ENCODE data around the gene ITGA2B. TPM values are rescaled to one million over a fixed set of nuclear protein-coding genes. Genes with fewer than 3 reads are reported as not detected.
A peak's percentile ranks its signal among the peaks of the same experiment; 100 is the strongest.

ITGA2B gene
- total and polyA plus RNA-seq, 7 experiments from 2014 or later: 0.43 to 19.7 (median 0.67) TPM; not detected in 2

GRCh38 chr17:44384281-44384822 lies 5.1 kb downstream of the ITGA2B start:
- POLR2A ChIA-PET: interaction anchor here (1.0 kb wide), 1 partner anchor 900 kb away, joined by 3 read pairs; the partner anchor contains the start of gene DHX8
- Histone ChIP-seq H3K9me3 (ENCODE audit: control insufficient read depth in 2 of 3, low read length in 3 of 3) (no peaks in the 10 kb centered on the region), H3K36me3 (ENCODE audit: control insufficient read depth in 2 of 3, insufficient read depth in 3 of 3, low read length in 3 of 3) (no peaks in the 10 kb centered on the region), H3K4me1 (ENCODE audit: control insufficient read depth in 2 of 2, insufficient read depth in 2 of 2, low read length in 2 of 2) (peaks cover 4 to 7% of the 10 kb centered on the region in 2 donors), H3K4me3 (ENCODE audit: low read length) (no peak overlapping the region), H3K27me3 (ENCODE audit: control insufficient read depth in 2 of 2, insufficient read depth in 2 of 2, low read length in 2 of 2) (no peaks in the 10 kb centered on the region), H3K27ac (ENCODE audit: low read depth, low read length) (no peak overlapping the region)
- Mint-ChIP-seq H3K36me3 (peaks cover 0 to 3% (median 0%) of the 10 kb centered on the region in 5 donors), H3K4me1 (peaks cover 5 to 12% (median 7%) of the 10 kb centered on the region in 7 donors), H3K4me3 (peak overlapping the region in 9 of 10 donors; percentile 53 to 83 (median 71)), H3K27me3 (peaks cover 4 to 31% (median 10%) of the 10 kb centered on the region in 5 donors), H3K27ac (peak overlapping the region in 1 of 9 donors; percentile 23), H3K9me3 (peaks cover 0 to 3% (median 0%) of the 10 kb centered on the region in 11 donors)
- DNase-seq: no peak
- intact Hi-C loops (cut with micrococcal nuclease): loop anchor here in 1 of 2 donors (2.0 kb wide), 1 partner anchor 40 kb away; the partner anchor contains the start of gene GRN
- no peak for ATAC-seq
- CTCF ChIA-PET: no interaction called here

- no peak overlapping the region for H3K4me3 ChIP-seq (ENCODE audit: low read length)
- peaks cover 4 to 7% of the 10 kb centered on the region in 2 donors for H3K4me1 ChIP-seq (ENCODE audit: control insufficient read depth in 2 of 2, insufficient read depth in 2 of 2, low read length in 2 of 2)
- intact Hi-C loops (cut with micrococcal nuclease): loop anchor here in 1 of 2 donors (2.0 kb wide), 1 partner anchor 39 kb away; the partner anchor contains the start of gene GRN
- H3K36me3 ChIP-seq (ENCODE audit: control insufficient read depth in 2 of 3, insufficient read depth in 3 of 3, low read length in 3 of 3): no peaks in the 10 kb centered on the region
- H3K36me3 Mint-ChIP-seq: peaks cover 0 to 2% (median 0%) of the 10 kb centered on the region in 5 donors
- no peak overlapping the region for H3K27ac Mint-ChIP-seq
- no peaks in the 10 kb centered on the region for H3K27me3 ChIP-seq (ENCODE audit: control insufficient read depth in 2 of 2, insufficient read depth in 2 of 2, low read length in 2 of 2)
- peak overlapping the region in 1 of 10 donors; percentile 13 for H3K4me3 Mint-ChIP-seq
- ChIA-PET POLR2A (no interaction called here), CTCF (no interaction called here)
- H3K27ac ChIP-seq (ENCODE audit: low read depth, low read length): no peak overlapping the region
- ATAC-seq: no peak
- H3K4me1 Mint-ChIP-seq: peaks cover 5 to 12% (median 7%) of the 10 kb centered on the region in 7 donors
- peaks cover 0 to 3% (median 0%) of the 10 kb centered on the region in 11 donors for H3K9me3 Mint-ChIP-seq
- no peak for DNase-seq
- no peaks in the 10 kb centered on the region for H3K9me3 ChIP-seq (ENCODE audit: control insufficient read depth in 2 of 3, low read length in 3 of 3)
- H3K27me3 Mint-ChIP-seq: peaks cover 4 to 31% (median 5%) of the 10 kb centered on the region in 5 donors
Observed at GRCh38 chr17:44383861-44384260, 5.6 kb downstream of the ITGA2B start.

- ATAC-seq: no peak
- no peaks in the 10 kb centered on the region for H3K9me3 ChIP-seq (ENCODE audit: control insufficient read depth in 2 of 3, low read length in 3 of 3)
- Mint-ChIP-seq H3K9me3 (peaks cover 0 to 3% (median 0%) of the 10 kb centered on the region in 11 donors), H3K27me3 (peaks cover 4 to 31% (median 5%) of the 10 kb centered on the region in 5 donors), H3K4me1 (peaks cover 5 to 12% (median 7%) of the 10 kb centered on the region in 7 donors), H3K27ac (peak overlapping the region in 1 of 9 donors; percentile 23), H3K36me3 (peaks cover 0 to 1% (median 0%) of the 10 kb centered on the region in 5 donors), H3K4me3 (peak overlapping the region in 2 of 10 donors; percentile 9 to 17)
- peaks cover 4 to 7% of the 10 kb centered on the region in 2 donors for H3K4me1 ChIP-seq (ENCODE audit: control insufficient read depth in 2 of 2, insufficient read depth in 2 of 2, low read length in 2 of 2)
- no peak overlapping the region for H3K27ac ChIP-seq (ENCODE audit: low read depth, low read length)
- CTCF ChIA-PET: no interaction called here
- H3K4me3 ChIP-seq (ENCODE audit: low read length): no peak overlapping the region
- no peaks in the 10 kb centered on the region for H3K27me3 ChIP-seq (ENCODE audit: control insufficient read depth in 2 of 2, insufficient read depth in 2 of 2, low read length in 2 of 2)
- no peaks in the 10 kb centered on the region for H3K36me3 ChIP-seq (ENCODE audit: control insufficient read depth in 2 of 3, insufficient read depth in 3 of 3, low read length in 3 of 3)
- POLR2A ChIA-PET: no interaction called here
- DNase-seq: no peak
- intact Hi-C loops (cut with micrococcal nuclease): no loop called here
Observed at GRCh38 chr17:44383363-44383762, 6.1 kb downstream of the ITGA2B start.

- Mint-ChIP-seq H3K4me3 (no peak overlapping the region), H3K27me3 (peaks cover 4 to 30% (median 5%) of the 10 kb centered on the region in 5 donors), H3K9me3 (peaks cover 0 to 2% (median 0%) of the 10 kb centered on the region in 11 donors), H3K36me3 (peaks cover 0 to 1% (median 0%) of the 10 kb centered on the region in 5 donors), H3K4me1 (peaks cover 5 to 12% (median 7%) of the 10 kb centered on the region in 7 donors), H3K27ac (peak overlapping the region in 1 of 9 donors; percentile 23)
- no peak overlapping the region for H3K4me3 ChIP-seq (ENCODE audit: low read length)
- H3K36me3 ChIP-seq (ENCODE audit: control insufficient read depth in 2 of 3, insufficient read depth in 3 of 3, low read length in 3 of 3): no peaks in the 10 kb centered on the region
- ChIA-PET CTCF (no interaction called here), POLR2A (no interaction called here)
- intact Hi-C loops (cut with micrococcal nuclease): no loop called here
- no peak for ATAC-seq
- no peak for DNase-seq
- H3K9me3 ChIP-seq (ENCODE audit: control insufficient read depth in 2 of 3, low read length in 3 of 3): no peaks in the 10 kb centered on the region
- no peak overlapping the region for H3K27ac ChIP-seq (ENCODE audit: low read depth, low read length)
- H3K27me3 ChIP-seq (ENCODE audit: control insufficient read depth in 2 of 2, insufficient read depth in 2 of 2, low read length in 2 of 2): no peaks in the 10 kb centered on the region
- H3K4me1 ChIP-seq (ENCODE audit: control insufficient read depth in 2 of 2, insufficient read depth in 2 of 2, low read length in 2 of 2): peaks cover 4 to 7% of the 10 kb centered on the region in 2 donors
Observed at GRCh38 chr17:44382917-44383316, 6.5 kb downstream of the ITGA2B start.

DNA sequence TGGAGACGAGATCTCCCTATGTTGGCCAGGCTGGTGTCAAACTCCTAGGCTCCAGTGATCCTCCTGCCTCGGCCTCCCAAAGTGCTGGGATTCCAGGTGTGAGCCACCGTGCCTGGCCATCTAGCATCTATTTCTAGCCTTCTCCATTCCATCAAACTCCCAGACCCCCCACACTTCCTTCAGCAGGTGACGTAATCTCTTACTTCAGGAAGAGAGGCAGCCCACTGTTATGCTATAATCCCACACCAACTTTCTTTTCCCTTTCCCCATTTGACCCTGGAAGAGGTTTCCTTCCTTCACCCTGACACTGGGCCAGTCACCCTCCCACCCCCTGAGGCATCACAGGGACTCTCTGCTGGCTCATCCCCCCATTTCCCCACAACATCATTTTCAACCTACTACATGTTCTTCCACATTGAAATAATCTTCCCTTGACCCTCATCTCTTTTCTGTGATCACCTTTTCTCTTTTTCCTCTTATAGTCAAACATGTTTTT lies 7.6 kb downstream of the ITGA2B start:
- ATAC-seq (no peak), DNase-seq (no peak)
- intact Hi-C loops (cut with micrococcal nuclease): no loop called here
- POLR2A ChIA-PET: interaction anchor here (0.6 kb wide), 1 partner anchor 209 kb away, joined by 3 read pairs; no protein-coding TSS in a partner anchor
- Histone ChIP-seq H3K27me3 (ENCODE audit: control insufficient read depth in 2 of 2, insufficient read depth in 2 of 2, low read length in 2 of 2) (no peaks in the 10 kb centered on the region), H3K9me3 (ENCODE audit: control insufficient read depth in 2 of 3, low read length in 3 of 3) (no peaks in the 10 kb centered on the region), H3K4me3 (ENCODE audit: low read length) (no peak overlapping the region), H3K36me3 (ENCODE audit: control insufficient read depth in 2 of 3, insufficient read depth in 3 of 3, low read length in 3 of 3) (no peaks in the 10 kb centered on the region), H3K4me1 (ENCODE audit: control insufficient read depth in 2 of 2, insufficient read depth in 2 of 2, low read length in 2 of 2) (peaks cover 4 to 7% of the 10 kb centered on the region in 2 donors), H3K27ac (ENCODE audit: low read depth, low read length) (no peak overlapping the region)
- CTCF ChIA-PET: no interaction called here
- peaks cover 4 to 27% (median 5%) of the 10 kb centered on the region in 5 donors for H3K27me3 Mint-ChIP-seq
- H3K4me3 Mint-ChIP-seq: no peak overlapping the region
- H3K4me1 Mint-ChIP-seq: peaks cover 5 to 12% (median 7%) of the 10 kb centered on the region in 7 donors
- H3K9me3 Mint-ChIP-seq: no peaks in the 10 kb centered on the region
- no peaks in the 10 kb centered on the region for H3K36me3 Mint-ChIP-seq
- H3K27ac Mint-ChIP-seq: peak overlapping the region in 1 of 9 donors; percentile 2

- Histone ChIP-seq H3K4me1 (ENCODE audit: control insufficient read depth in 2 of 2, insufficient read depth in 2 of 2, low read length in 2 of 2) (peaks cover 2% of the 10 kb centered on the region in 2 donors), H3K27ac (ENCODE audit: low read depth, low read length) (no peak overlapping the region), H3K9me3 (ENCODE audit: control insufficient read depth in 2 of 3, low read length in 3 of 3) (no peaks in the 10 kb centered on the region), H3K4me3 (ENCODE audit: low read length) (no peak overlapping the region), H3K27me3 (ENCODE audit: control insufficient read depth in 2 of 2, insufficient read depth in 2 of 2, low read length in 2 of 2) (no peaks in the 10 kb centered on the region), H3K36me3 (ENCODE audit: control insufficient read depth in 2 of 3, insufficient read depth in 3 of 3, low read length in 3 of 3) (no peaks in the 10 kb centered on the region)
- no peak for ATAC-seq
- intact Hi-C loops (cut with micrococcal nuclease): no loop called here
- H3K4me1 Mint-ChIP-seq: peaks cover 0 to 7% (median 0%) of the 10 kb centered on the region in 7 donors
- ChIA-PET CTCF (interaction anchor here (0.8 kb wide), 1 partner anchor 10 kb away, joined by 3 read pairs; no protein-coding TSS in a partner anchor), POLR2A (interaction anchor here (1.4 kb wide), 1 partner anchor 9 kb away, joined by 4 read pairs; the partner anchor contains the start of gene ITGA2B)
- H3K4me3 Mint-ChIP-seq: no peak overlapping the region
- peaks cover 0 to 21% (median 5%) of the 10 kb centered on the region in 5 donors for H3K27me3 Mint-ChIP-seq
- H3K36me3 Mint-ChIP-seq: no peaks in the 10 kb centered on the region
- no peaks in the 10 kb centered on the region for H3K9me3 Mint-ChIP-seq
- no peak for DNase-seq
- H3K27ac Mint-ChIP-seq: no peak overlapping the region
Observed at GRCh38 chr17:44380767-44381166, 8.7 kb downstream of the ITGA2B start.
